Measurements from ENCODE around the gene FGGY. TPM values are rescaled to one million over a fixed set of nuclear protein-coding genes. Genes with fewer than 3 reads are reported as not detected.

The FGGY gene
- total and polyA plus RNA-seq, 2 donors (not counting 1 experiment from before 2014, with no cell fraction given) = 6.1 to 38.5 TPM

DNA sequence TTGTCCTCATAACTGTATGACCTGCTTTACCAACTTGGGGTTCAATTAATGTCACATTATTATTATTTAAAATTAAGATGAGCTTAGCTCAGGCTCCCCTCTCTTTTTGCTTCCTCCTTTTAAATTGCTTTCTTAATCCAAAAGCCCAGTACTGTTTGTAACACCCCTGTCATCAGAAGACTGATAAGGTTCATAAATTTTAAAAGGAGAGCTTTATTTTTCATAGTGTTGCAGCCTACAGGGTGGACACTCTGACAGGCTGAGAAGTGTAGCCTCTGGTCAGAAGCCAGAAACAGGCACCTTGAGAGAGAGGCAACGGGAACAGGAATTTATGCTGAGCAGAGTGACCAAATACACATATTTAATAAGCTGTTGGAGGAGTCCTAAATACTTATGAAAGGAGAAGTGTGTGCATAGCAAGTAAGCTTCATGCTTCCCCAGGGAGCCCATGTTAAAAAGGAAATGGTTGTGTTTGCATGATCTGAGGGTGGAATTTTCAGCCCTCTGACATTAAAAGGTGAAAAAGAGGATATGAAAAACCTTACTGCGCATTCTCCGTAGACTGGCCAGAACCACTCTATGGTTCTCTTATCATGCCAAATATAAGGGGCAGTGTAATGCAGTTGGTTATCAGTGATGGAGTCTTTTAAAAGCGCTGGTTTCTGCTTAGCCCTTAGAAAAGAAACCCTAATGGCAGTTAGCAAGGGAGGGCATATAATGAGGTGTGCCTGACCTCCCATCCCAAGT, 30.5 kb upstream of the FGGY start:
- intact Hi-C loops (cut with micrococcal nuclease) = loop anchor here (1.0 kb wide), 4 partner anchors 26 to 481 kb away; no protein-coding TSS in a partner anchor
- Mint-ChIP-seq H3K9me3 (ENCODE audit: insufficient read depth) (no peaks in the 10 kb centered on the region), H3K4me3 (peak overlapping the region; percentile 35), H3K27ac (peak overlapping the region; percentile 95), H3K27me3 (no peaks in the 10 kb centered on the region), H3K4me1 (peaks cover 39% of the 10 kb centered on the region)
- peak; percentile 96 for ATAC-seq (ENCODE audit: low read depth)
- CTCF ChIA-PET = interaction anchor here (0.6 to 1.3 kb wide), 8 partner anchors 24 to 432 kb away, joined by 3 to 5 read pairs (median 3); partner anchors contain the start of gene FGGY
- Histone ChIP-seq H3K79me2 (ENCODE audit: control insufficient read depth, insufficient read depth, low read length) (no peaks in the 10 kb centered on the region), H3K4me1 (ENCODE audit: control insufficient read depth in 2 of 2, insufficient read depth in 2 of 2, low read length in 2 of 2) (peaks cover 22 to 34% of the 10 kb centered on the region in 2 donors), H3K9me3 (ENCODE audit: control extremely low read depth in 1 of 3, control insufficient read depth in 2 of 3, insufficient read depth in 1 of 3, low read length in 2 of 3) (no peaks in the 10 kb centered on the region), H4K20me1 (ENCODE audit: control insufficient read depth, insufficient read depth, low read length, poor library complexity, severe bottlenecking) (no peaks in the 10 kb centered on the region), H3K9ac (ENCODE audit: low read length) (peak overlapping the region; percentile 14), H3K27ac (ENCODE audit: low read length in 2 of 2) (peak overlapping the region; percentile 48 to 76), H3K27me3 (replicated peaks in 1 of 4; ENCODE audit: control extremely low read depth in 1 of 4, control insufficient read depth in 3 of 4, insufficient read depth in 4 of 4, low read length in 3 of 4) (no peaks in the 10 kb centered on the region), H3K4me2 (replicated peaks; ENCODE audit: low read depth, low read length, poor library complexity, severe bottlenecking) (peak overlapping the region; percentile 46), H2AFZ (ENCODE audit: insufficient read depth, low read depth, low read length, poor library complexity, severe bottlenecking) (peak overlapping the region; percentile 0), H3K36me3 (replicated peaks in 1 of 2; ENCODE audit: control extremely low read depth in 1 of 2, control insufficient read depth in 1 of 2, extremely low read depth in 1 of 2, insufficient read depth in 2 of 2, low read length in 1 of 2) (no peaks in the 10 kb centered on the region), H3K4me3 (ENCODE audit: control extremely low read depth in 1 of 5, extremely low read depth in 1 of 5, insufficient read depth in 1 of 5, low read depth in 2 of 5, low read length in 4 of 5) (peak overlapping the region in 1 of 5 experiments; percentile 24)
- no peak for TF ChIP-seq EZH2 (IDR thresholded peaks at IDR 0.05; ENCODE audit: borderline replicate concordance, insufficient read depth, low read depth, low read length, poor library complexity, severe bottlenecking)
- TF ChIP-seq, protein P1, sequence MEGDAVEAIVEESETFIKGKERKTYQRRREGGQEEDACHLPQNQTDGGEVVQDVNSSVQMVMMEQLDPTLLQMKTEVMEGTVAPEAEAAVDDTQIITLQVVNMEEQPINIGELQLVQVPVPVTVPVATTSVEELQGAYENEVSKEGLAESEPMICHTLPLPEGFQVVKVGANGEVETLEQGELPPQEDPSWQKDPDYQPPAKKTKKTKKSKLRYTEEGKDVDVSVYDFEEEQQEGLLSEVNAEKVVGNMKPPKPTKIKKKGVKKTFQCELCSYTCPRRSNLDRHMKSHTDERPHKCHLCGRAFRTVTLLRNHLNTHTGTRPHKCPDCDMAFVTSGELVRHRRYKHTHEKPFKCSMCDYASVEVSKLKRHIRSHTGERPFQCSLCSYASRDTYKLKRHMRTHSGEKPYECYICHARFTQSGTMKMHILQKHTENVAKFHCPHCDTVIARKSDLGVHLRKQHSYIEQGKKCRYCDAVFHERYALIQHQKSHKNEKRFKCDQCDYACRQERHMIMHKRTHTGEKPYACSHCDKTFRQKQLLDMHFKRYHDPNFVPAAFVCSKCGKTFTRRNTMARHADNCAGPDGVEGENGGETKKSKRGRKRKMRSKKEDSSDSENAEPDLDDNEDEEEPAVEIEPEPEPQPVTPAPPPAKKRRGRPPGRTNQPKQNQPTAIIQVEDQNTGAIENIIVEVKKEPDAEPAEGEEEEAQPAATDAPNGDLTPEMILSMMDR (IDR thresholded peaks at IDR 0.05) = no peak
- DNase-seq = peak; percentile 85
- no CpG with 5 or more reads among the region's 4 CpGs for WGBS (ENCODE audit: insufficient coverage)
- POLR2A ChIA-PET = interaction anchor here (0.6 to 2.1 kb wide), 4 partner anchors 26 to 483 kb away, joined by 3 to 9 read pairs (median 4); partner anchors contain the start of genes FGGY and JUN

DNA sequence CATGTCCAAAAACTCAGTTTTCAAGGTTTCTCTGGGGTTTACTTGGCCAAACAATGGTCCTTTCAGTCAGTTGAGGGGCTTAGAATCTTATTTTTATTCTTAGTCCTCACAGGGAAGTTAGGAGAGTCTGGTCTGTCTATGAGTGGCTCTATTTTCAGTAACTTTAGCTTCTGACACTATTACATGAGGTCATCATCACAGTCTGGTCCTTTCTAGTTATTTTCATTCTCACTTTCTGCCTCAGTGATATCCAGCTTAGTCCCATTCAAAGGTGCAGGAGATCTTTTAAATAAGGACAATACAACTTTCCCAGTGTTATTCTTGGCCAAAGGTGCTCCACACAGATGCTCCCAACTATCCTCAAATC, 30.0 kb upstream of the FGGY start:
- TF ChIP-seq EZH2 (IDR thresholded peaks at IDR 0.05; ENCODE audit: borderline replicate concordance, insufficient read depth, low read depth, low read length, poor library complexity, severe bottlenecking) = no peak
- TF ChIP-seq, protein P1 (IDR thresholded peaks at IDR 0.05) = no peak
- peaks cover 43% of the 10 kb centered on the region for H3K4me1 Mint-ChIP-seq
- DNase-seq (no peak), ATAC-seq (ENCODE audit: low read depth) (peak; percentile 5)
- intact Hi-C loops (cut with micrococcal nuclease) = loop anchor here (1.0 kb wide), 4 partner anchors 25 to 482 kb away; no protein-coding TSS in a partner anchor
- Histone ChIP-seq H2AFZ (ENCODE audit: insufficient read depth, low read depth, low read length, poor library complexity, severe bottlenecking) (peak overlapping the region; percentile 0), H3K36me3 (replicated peaks in 1 of 2; ENCODE audit: control extremely low read depth in 1 of 2, control insufficient read depth in 1 of 2, extremely low read depth in 1 of 2, insufficient read depth in 2 of 2, low read length in 1 of 2) (no peaks in the 10 kb centered on the region), H3K4me3 (ENCODE audit: control extremely low read depth in 1 of 5, extremely low read depth in 1 of 5, insufficient read depth in 1 of 5, low read depth in 2 of 5, low read length in 4 of 5) (no peak overlapping the region), H3K9ac (ENCODE audit: low read length) (peak overlapping the region; percentile 14), H3K9me3 (ENCODE audit: control extremely low read depth in 1 of 3, control insufficient read depth in 2 of 3, insufficient read depth in 1 of 3, low read length in 2 of 3) (no peaks in the 10 kb centered on the region), H3K27me3 (replicated peaks in 1 of 4; ENCODE audit: control extremely low read depth in 1 of 4, control insufficient read depth in 3 of 4, insufficient read depth in 4 of 4, low read length in 3 of 4) (no peaks in the 10 kb centered on the region), H3K4me1 (ENCODE audit: control insufficient read depth in 2 of 2, insufficient read depth in 2 of 2, low read length in 2 of 2) (peaks cover 23 to 34% of the 10 kb centered on the region in 2 donors), H3K4me2 (replicated peaks; ENCODE audit: low read depth, low read length, poor library complexity, severe bottlenecking) (peak overlapping the region; percentile 46), H4K20me1 (ENCODE audit: control insufficient read depth, insufficient read depth, low read length, poor library complexity, severe bottlenecking) (no peaks in the 10 kb centered on the region), H3K27ac (ENCODE audit: low read length in 2 of 2) (peak overlapping the region; percentile 48 to 76), H3K79me2 (ENCODE audit: control insufficient read depth, insufficient read depth, low read length) (no peaks in the 10 kb centered on the region)
- no peaks in the 10 kb centered on the region for H3K27me3 Mint-ChIP-seq
- no peaks in the 10 kb centered on the region for H3K9me3 Mint-ChIP-seq (ENCODE audit: insufficient read depth)
- CTCF ChIA-PET = interaction anchor here (0.9 to 1.3 kb wide), 5 partner anchors 23 to 432 kb away, joined by 3 to 5 read pairs (median 3); partner anchors contain the start of gene FGGY
- POLR2A ChIA-PET = interaction anchor here (0.6 to 2.1 kb wide), 4 partner anchors 25 to 483 kb away, joined by 3 to 9 read pairs (median 4); partner anchors contain the start of genes FGGY and JUN
- peak overlapping the region; percentile 95 for H3K27ac Mint-ChIP-seq
- H3K4me3 Mint-ChIP-seq = peak overlapping the region; percentile 35
